A549 treated with AZD9567 at 1 μM for 4 hours (cell line): Measurements from ENCODE around the gene C11orf87. TPM values are rescaled to one million over a fixed set of nuclear protein-coding genes. Genes with fewer than 3 reads are reported as not detected.

Experiments used
- total RNA-seq: library from RNA; stranded (reverse); fragments of 200-300 nt; extraction: Qiagen RNA extraction; gene quantifications from 5 replicates; pipeline ENCODE4 v1.2.3, GENCODE V29; 2022; ENCODE audit not compliant: insufficient read depth

C11orf87 gene
- total RNA-seq: 0.01 TPM in 2 of 5 replicates, not detected in the others

DNA sequence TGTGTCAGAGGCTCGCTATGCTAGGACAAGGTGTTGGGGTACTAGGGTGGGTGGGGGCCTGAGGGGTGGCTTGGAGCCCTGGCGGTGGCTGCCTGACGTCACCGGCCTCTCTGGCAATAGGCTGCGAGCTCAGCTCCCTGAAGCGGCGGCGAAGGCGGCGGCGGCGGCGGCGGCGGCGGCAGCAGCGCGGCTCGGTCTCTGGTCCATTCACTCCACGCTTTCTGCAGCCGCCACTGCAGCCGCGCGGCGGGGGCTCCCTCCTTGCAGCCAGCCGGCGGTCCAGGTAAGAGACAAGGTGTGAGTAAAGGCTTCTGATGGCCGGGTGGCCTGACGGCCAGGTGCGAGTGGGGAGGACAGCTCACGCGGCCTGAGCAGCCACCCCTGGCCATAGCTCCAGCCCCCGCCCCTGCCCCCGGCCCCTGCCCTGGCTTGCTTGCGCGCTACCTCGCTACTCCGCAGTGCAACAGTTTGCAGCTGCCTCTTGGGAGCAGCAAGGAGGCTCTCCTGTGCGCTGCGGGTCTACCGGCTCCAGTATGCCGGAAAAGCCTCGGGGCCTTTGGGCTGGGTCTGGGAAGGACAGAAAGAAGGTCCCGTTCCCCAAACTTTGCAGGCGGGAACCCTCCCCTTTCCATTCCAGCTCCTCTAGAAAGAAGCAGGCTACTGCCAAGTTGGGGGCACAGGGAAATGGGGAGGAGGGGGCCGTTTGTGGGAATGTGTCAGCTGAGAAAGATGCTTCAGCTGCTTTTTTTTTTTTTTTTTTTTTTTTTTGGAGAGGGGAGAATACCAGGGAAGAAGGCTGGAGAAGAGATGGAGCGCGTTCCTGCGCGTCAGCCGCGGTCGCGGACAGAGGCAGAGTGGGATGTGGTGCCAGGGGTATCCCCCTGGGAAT is at the start of gene C11orf87:
TSS of gene C11orf87 (plus strand) at position 210 of the 889 bp plus-strand sequence. CDS start 1,444 bp downstream, outside the sequence.

